Stimulated activated CD4-positive, alpha-beta T cell treated with anti-CD3 and anti-CD28 coated beads, Interleukin-12 subunit alpha, Interleukin-12 subunit beta, amount 100 ng/mL, for 24 hours (primary cell): ENCODE data around the gene INTS3.
"Not testable (repeated sequence)": the region's sequence is repeated elsewhere in the genome, so short reads cannot be mapped to it uniquely, and the experiment has no call there.

ENCODE experiments used
- DNase-seq, 2 experiments: peaks; one replicate each; pipeline ENCODE4 v3.0.0-alpha.2; 2020; ENCODE audit warnings: low read depth in 2 of 2

Gene INTS3

GRCh38 chr1:153760440-153760839, 32.6 kb downstream of the INTS3 start:
- no peak for DNase-seq

GRCh38 chr1:153763365-153764225, 35.7 kb downstream of the INTS3 start:
- no peak for DNase-seq

- DNase-seq = no peak
Observed at GRCh38 chr1:153764310-153764709, 36.5 kb downstream of the INTS3 start.

- DNase-seq = not testable (repeated sequence)
Observed at GRCh38 chr1:153766663-153767062, 38.8 kb downstream of the INTS3 start.

- DNase-seq = no peak
Observed at GRCh38 chr1:153767519-153767918, 39.7 kb downstream of the INTS3 start.

GRCh38 chr1:153768316-153769181, 40.7 kb downstream of the INTS3 start:
- DNase-seq = no peak

- DNase-seq = no peak
Observed at GRCh38 chr1:153769221-153769620, 41.4 kb downstream of the INTS3 start.

- DNase-seq = no peak
Observed at GRCh38 chr1:153770797-153771196, 42.9 kb downstream of the INTS3 start.

GRCh38 chr1:153771261-153771660, 43.4 kb downstream of the INTS3 start:
- DNase-seq = no peak

GRCh38 chr1:153771841-153772593, 44.2 kb downstream of the INTS3 start:
- no peak for DNase-seq

- no peak for DNase-seq
Observed at GRCh38 chr1:153773096-153773921, 45.5 kb downstream of the INTS3 start.

- DNase-seq = no peak
Observed at GRCh38 chr1:153774026-153774595, 46.3 kb downstream of the INTS3 start.

GRCh38 chr1:153774780-153775457, 47.1 kb downstream of the INTS3 start, which contains the start of gene SLC27A3:
Gene SLC27A3 (plus strand): TSS chr1:153775407. CDS start chr1:153775498, 91 bp downstream.
- no peak for DNase-seq

GRCh38 chr1:153775458-153776327, 47.8 kb downstream of the INTS3 start:
- peak in 1 of 2 experiments; percentile 54 for DNase-seq

GRCh38 chr1:153776352-153776751, 48.5 kb downstream of the INTS3 start:
- no peak for DNase-seq

- DNase-seq = no peak
Observed at GRCh38 chr1:153776845-153777370, 49.1 kb downstream of the INTS3 start.

GRCh38 chr1:153777648-153778047, 49.8 kb downstream of the INTS3 start:
- DNase-seq = no peak

GRCh38 chr1:153778051-153778823, 50.4 kb downstream of the INTS3 start:
- no peak for DNase-seq
